ENCODE data around the gene MTUS2. TPM values are rescaled to one million over a fixed set of nuclear protein-coding genes. Genes with fewer than 3 reads are reported as not detected.

MTUS2 gene
- total and polyA plus RNA-seq, 2 of the 8 experiments (the other 6 are each of a cell fraction or from before 2014, with no cell fraction given), result 0.18 to 0.80 TPM

DNA sequence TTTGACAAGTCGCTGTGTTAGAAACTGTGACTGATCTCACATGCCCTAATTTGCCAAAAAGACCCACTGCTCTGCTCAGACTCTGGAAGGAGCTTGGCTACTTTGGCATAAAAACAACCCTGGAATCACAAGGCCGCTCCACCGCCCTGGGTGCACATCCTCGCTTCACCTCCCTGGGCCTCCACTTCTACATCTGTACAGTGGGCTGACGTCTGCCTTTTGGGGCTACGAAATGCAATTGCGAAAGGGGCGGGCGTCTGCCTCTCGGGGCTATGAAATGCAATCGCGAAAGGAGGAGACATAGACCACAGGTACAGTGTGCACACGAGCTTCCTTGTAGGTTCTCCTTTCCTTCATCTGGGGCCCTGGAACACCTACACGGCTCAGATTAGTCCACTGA, 701.2 kb downstream of the MTUS2 start (continued):
- TF ChIP-seq CEBPB (IDR thresholded peaks at IDR 0.05; ENCODE audit: low read depth, low read length) (no peak), POU5F1 (IDR thresholded peaks at IDR 0.05; ENCODE audit: low read depth, low read length) (no peak), EZH2 (IDR thresholded peaks at IDR 0.05; ENCODE audit: low read depth, low read length, severe bottlenecking) (no peak), GTF2F1 (IDR thresholded peaks at IDR 0.05; ENCODE audit: borderline replicate concordance, low read depth, low read length) (no peak), RFX5 (IDR thresholded peaks at IDR 0.05; ENCODE audit: borderline replicate concordance, low read depth, low read length) (no peak)
